MCF 10A (cell line): ENCODE results near the gene TMEM164. TPM values are rescaled to one million over a fixed set of nuclear protein-coding genes. Genes with fewer than 3 reads are reported as not detected.

ENCODE experiments used
- BruUV-seq: library from RNA; stranded (reverse); fragments of 400-500 nt; replicated peaks from 2 replicates; lab custom pipeline; 2021; lab: Mats Ljungman, UMichigan
- CTCF ChIA-PET: fragments of 300-600 bp; sonication (Branson Sonifier 250); formaldehyde crosslinking; extraction: SDS; loops from one replicate; lab custom pipeline; 2021; ENCODE audit warnings: antibody characterized with exemption, inconsistent platforms; lab: Yijun Ruan, JAX
- POLR2A ChIA-PET: fragments of 300-600, 350-650 bp; sonication (Branson Sonifier 250); formaldehyde crosslinking; extraction: SDS; loops from one replicate; lab custom pipeline; 2020; ENCODE audit warnings: antibody characterized with exemption, inconsistent platforms; lab: Yijun Ruan, JAX
- DNase-seq: peaks from one replicate; pipeline ENCODE4 v3.0.0-alpha.2; 2018; ENCODE audit not compliant: unreplicated experiment
- H3K27ac Mint-ChIP-seq: one replicate; pipeline ENCODE4 v1.8.0; 2022; ENCODE audit warnings: mild to moderate bottlenecking, low read depth, mixed read lengths; ENCODE audit not compliant: unreplicated experiment
- H3K27me3 Mint-ChIP-seq: one replicate; pipeline ENCODE4 v1.8.0; 2022; ENCODE audit warnings: mixed read lengths; ENCODE audit not compliant: insufficient read depth, unreplicated experiment
- H3K36me3 Mint-ChIP-seq: one replicate; pipeline ENCODE4 v1.8.0; 2022; ENCODE audit warnings: mild to moderate bottlenecking, moderate library complexity, mixed read lengths; ENCODE audit not compliant: insufficient read depth, unreplicated experiment
- H3K4me1 Mint-ChIP-seq: one replicate; pipeline ENCODE4 v1.8.0; 2022; ENCODE audit warnings: mixed read lengths; ENCODE audit not compliant: insufficient read depth, unreplicated experiment
- H3K4me3 Mint-ChIP-seq: one replicate; pipeline ENCODE4 v1.8.0; 2022; ENCODE audit warnings: mild to moderate bottlenecking, moderate library complexity, mixed read lengths; ENCODE audit not compliant: unreplicated experiment
- H3K9me3 Mint-ChIP-seq: one replicate; pipeline ENCODE4 v1.8.0; 2022; ENCODE audit warnings: mixed read lengths; ENCODE audit not compliant: unreplicated experiment
- CTCF ChIP-seq: fragments of 200-600 bp; IDR thresholded peaks from one replicate; pipeline ENCODE4 v1.8.0; 2022; ENCODE audit warnings: antibody characterized with exemption, mild to moderate bottlenecking; ENCODE audit not compliant: unreplicated experiment
- intact Hi-C: fragments of 100-400 bp; cut with micrococcal nuclease; formaldehyde crosslinking; loops from 2 replicates; pipeline ENCODE4 v1.14.1; 2022
- total RNA-seq: library from RNA; stranded (reverse); gene quantifications from 2 replicates; pipeline ENCODE4 v1.2.3, GENCODE V29; 2022

The TMEM164 gene
- total RNA-seq, 1 experiment from 2014 or later, result 39.2 TPM

GRCh38 chrX:110006161-110006560, 3.2 kb downstream of the TMEM164 start:
- Mint-ChIP-seq H3K36me3 (peaks cover 31% of the 10 kb centered on the region), H3K27me3 (peaks cover 81% of the 10 kb centered on the region), H3K4me1 (peaks cover 27% of the 10 kb centered on the region), H3K4me3 (peak overlapping the region; percentile 46), H3K27ac (no peak overlapping the region), H3K9me3 (no peaks in the 10 kb centered on the region)
- CTCF ChIA-PET, result interaction anchor here (0.9 to 1.5 kb wide), 2 partner anchors 96 to 119 kb away, joined by 3 to 6 read pairs; no protein-coding TSS in a partner anchor
- no TSS peak for BruUV-seq
- POLR2A ChIA-PET, result interaction anchor here (0.8 to 4.8 kb wide), 3 partner anchors 10 to 54 kb away, joined by 4 to 20 read pairs (median 6); no protein-coding TSS in a partner anchor
- intact Hi-C loops, result loop anchor here (10.0 kb wide), 1 partner anchor 409 kb away; no protein-coding TSS in a partner anchor
- no peak for DNase-seq
- no peak for TF ChIP-seq CTCF

- TF ChIP-seq CTCF, result no peak
- H3K27me3 Mint-ChIP-seq, result peaks cover 81% of the 10 kb centered on the region
- intact Hi-C loops, result loop anchor here (10.0 kb wide), 1 partner anchor 408 kb away; no protein-coding TSS in a partner anchor
- no peak for DNase-seq
- H3K36me3 Mint-ChIP-seq, result peaks cover 37% of the 10 kb centered on the region
- no peak overlapping the region for H3K27ac Mint-ChIP-seq
- peaks cover 22% of the 10 kb centered on the region for H3K4me1 Mint-ChIP-seq
- H3K9me3 Mint-ChIP-seq, result no peaks in the 10 kb centered on the region
- no TSS peak for BruUV-seq
- peak overlapping the region; percentile 5 for H3K4me3 Mint-ChIP-seq
- CTCF ChIA-PET, result interaction anchor here (0.6 to 1.5 kb wide), 4 partner anchors 16 to 118 kb away, joined by 3 to 4 read pairs (median 3); no protein-coding TSS in a partner anchor
- POLR2A ChIA-PET, result interaction anchor here (0.5 to 4.8 kb wide), 6 partner anchors 19 to 206 kb away, joined by 3 to 20 read pairs (median 5); no protein-coding TSS in a partner anchor
These were observed 4.0 kb downstream of the TMEM164 start for GRCh38 chrX:110006821-110007375.

GRCh38 chrX:110008011-110008635, 5.2 kb downstream of the TMEM164 start:
- Mint-ChIP-seq H3K36me3 (peaks cover 37% of the 10 kb centered on the region), H3K4me1 (peaks cover 20% of the 10 kb centered on the region), H3K4me3 (no peak overlapping the region), H3K27me3 (peaks cover 89% of the 10 kb centered on the region), H3K9me3 (no peaks in the 10 kb centered on the region), H3K27ac (no peak overlapping the region)
- ChIA-PET CTCF (interaction anchor here (0.5 to 1.5 kb wide), 7 partner anchors 9 to 98 kb away, joined by 3 to 6 read pairs (median 3); no protein-coding TSS in a partner anchor), POLR2A (interaction anchor here (0.7 to 4.8 kb wide), 2 partner anchors 18 to 80 kb away, joined by 3 to 20 read pairs; no protein-coding TSS in a partner anchor)
- BruUV-seq, result no TSS peak
- intact Hi-C loops, result loop anchor here (10.0 kb wide), 1 partner anchor 407 kb away; no protein-coding TSS in a partner anchor
- TF ChIP-seq CTCF, result no peak
- DNase-seq, result no peak
